Endodermal cell (in vitro differentiated cells): Measurements from ENCODE around the gene DYNC2LI1. TPM values are rescaled to one million over a fixed set of nuclear protein-coding genes. Genes with fewer than 3 reads are reported as not detected.

Source experiments
- DNase-seq: peaks from one replicate; pipeline ENCODE4 v3.0.0-alpha.2; 2017
- H3K27ac ChIP-seq: 2 replicates; pipeline ENCODE4 v1.5.1; 2013; ENCODE audit warnings: mild to moderate bottlenecking, low read depth, low read length, moderate library complexity
- H3K27me3 ChIP-seq: 2 replicates; pipeline ENCODE4 v1.6.1; 2013; ENCODE audit warnings: mild to moderate bottlenecking, low read length, moderate library complexity; ENCODE audit not compliant: insufficient read depth, control insufficient read depth, poor library complexity, severe bottlenecking
- H3K36me3 ChIP-seq: 2 replicates; pipeline ENCODE4 v1.7.0; 2013; ENCODE audit warnings: mild to moderate bottlenecking, low read length, moderate library complexity; ENCODE audit not compliant: control insufficient read depth, insufficient read depth
- H3K4me1 ChIP-seq: one replicate; pipeline ENCODE4 v1.7.0; 2013; ENCODE audit warnings: low read length; ENCODE audit not compliant: control insufficient read depth, insufficient read depth
- H3K4me3 ChIP-seq: 2 replicates; pipeline ENCODE4 v1.5.1; 2013; ENCODE audit warnings: mild to moderate bottlenecking, low read length, moderate library complexity
- H3K9ac ChIP-seq: 2 replicates; pipeline ENCODE4 v1.6.1; 2013; ENCODE audit warnings: mild to moderate bottlenecking, low read length, moderate library complexity; ENCODE audit not compliant: poor library complexity, severe bottlenecking; ENCODE audit errors: extremely low read depth
- H3K9me3 ChIP-seq: 2 replicates; pipeline ENCODE4 v1.6.1; 2013; ENCODE audit warnings: mild to moderate bottlenecking, low read length, moderate library complexity; ENCODE audit not compliant: control insufficient read depth
- H3K27ac Mint-ChIP-seq: 2 replicates; pipeline ENCODE4 v1.8.0; 2020; ENCODE audit warnings: mixed read lengths
- H3K27me3 Mint-ChIP-seq: 2 replicates; pipeline ENCODE4 v1.8.0; 2021; ENCODE audit warnings: mild to moderate bottlenecking, mixed read lengths; ENCODE audit not compliant: insufficient read depth
- H3K36me3 Mint-ChIP-seq: 2 replicates; pipeline ENCODE4 v1.8.0; 2020; ENCODE audit warnings: low read depth, mixed read lengths
- H3K4me1 Mint-ChIP-seq: 2 replicates; pipeline ENCODE4 v1.8.0; 2020; ENCODE audit warnings: mixed read lengths
- H3K4me3 Mint-ChIP-seq: 2 replicates; pipeline ENCODE4 v1.8.0; 2020; ENCODE audit warnings: mild to moderate bottlenecking, moderate library complexity, mixed read lengths
- H3K9me3 Mint-ChIP-seq: 2 replicates; pipeline ENCODE4 v1.8.0; 2020; ENCODE audit warnings: mild to moderate bottlenecking, mixed read lengths
- WGBS, 2 experiments: methylation state at CpG; one replicate each; pipeline versions ENCODE4 v1.1.5 to v1.1.7; 2013; ENCODE audit warnings: missing lambda C conversion rate in 2 of 2, mixed read lengths in 1 of 2; ENCODE audit not compliant: insufficient coverage in 1 of 2, insufficient read length in 1 of 2; 5-methylcytosine and 5-hydroxymethylcytosine counted together
- total RNA-seq, 2 donors: library from RNA; stranded (reverse); fragmentation: NEBNext Ultra II Directional in 1 of 2; extraction: Animal tissue kit (Norgen Biotek cat#: 25700) in 1 of 2; gene quantifications; 2 replicates in 1 of 2; 3 replicates in 1 of 2; pipeline ENCODE4 v1.2.1, GENCODE V29; 2021
- TF ChIP-seq, protein P1 (sequence below): fragments of 200-600 bp; sonication (generic); conservative IDR thresholded peaks from 2 replicates; pipeline ENCODE4 v1.5.0; 2021; ENCODE audit warnings: antibody characterized with exemption, mild to moderate bottlenecking

Gene DYNC2LI1
- total RNA-seq, 2 donors from 2014 or later: 17.1 to 39.7 TPM

DNA sequence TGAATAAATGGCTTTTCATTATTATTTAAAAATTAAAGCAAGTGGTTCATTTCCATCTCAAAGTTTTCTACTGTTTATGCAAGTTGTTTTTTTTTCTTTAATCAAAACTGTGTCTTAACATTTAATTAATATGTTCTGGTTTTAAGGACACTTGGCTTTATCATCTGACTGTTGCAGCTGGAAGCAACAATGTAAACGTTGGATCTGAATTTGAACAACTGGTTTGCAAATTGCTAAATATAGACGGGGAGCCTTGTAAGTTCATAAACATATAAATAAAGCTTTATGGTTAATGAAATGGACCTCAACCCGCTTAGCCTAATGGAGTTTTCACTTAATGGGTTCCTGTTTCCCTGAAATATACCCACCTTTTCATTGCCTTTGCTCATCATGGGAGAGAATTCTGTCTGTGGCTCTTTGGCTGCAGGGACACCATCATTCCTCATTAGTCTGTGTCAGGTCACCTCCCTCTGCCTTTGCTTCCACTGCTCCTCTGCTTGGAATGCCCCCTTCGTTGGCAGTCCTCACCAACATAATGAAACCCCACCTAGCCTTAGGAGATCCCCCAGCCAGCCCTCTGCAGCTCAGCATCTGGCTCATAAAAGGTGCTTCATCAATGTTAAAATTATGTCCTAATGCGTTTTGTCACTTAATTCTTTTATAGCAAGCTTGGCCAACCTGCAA, 44.2 kb upstream of the DYNC2LI1 start:
- no peak overlapping the region for H3K4me3 Mint-ChIP-seq
- Histone ChIP-seq H3K27ac (no peak overlapping the region), H3K4me3 (no peak overlapping the region), H3K9ac (no peak overlapping the region), H3K27me3 (no peaks in the 10 kb centered on the region), H3K4me1 (no peaks in the 10 kb centered on the region), H3K9me3 (no peaks in the 10 kb centered on the region), H3K36me3 (no peaks in the 10 kb centered on the region)
- no peak overlapping the region for H3K27ac Mint-ChIP-seq
- H3K9me3 Mint-ChIP-seq: no peaks in the 10 kb centered on the region
- H3K4me1 Mint-ChIP-seq: peaks cover 11% of the 10 kb centered on the region
- no peak for DNase-seq
- WGBS, 2 experiments: 55 to 78% methylated on average over 1 to 5 of the region's 5 CpGs
- H3K27me3 Mint-ChIP-seq: no peaks in the 10 kb centered on the region
- TF ChIP-seq, protein P1, sequence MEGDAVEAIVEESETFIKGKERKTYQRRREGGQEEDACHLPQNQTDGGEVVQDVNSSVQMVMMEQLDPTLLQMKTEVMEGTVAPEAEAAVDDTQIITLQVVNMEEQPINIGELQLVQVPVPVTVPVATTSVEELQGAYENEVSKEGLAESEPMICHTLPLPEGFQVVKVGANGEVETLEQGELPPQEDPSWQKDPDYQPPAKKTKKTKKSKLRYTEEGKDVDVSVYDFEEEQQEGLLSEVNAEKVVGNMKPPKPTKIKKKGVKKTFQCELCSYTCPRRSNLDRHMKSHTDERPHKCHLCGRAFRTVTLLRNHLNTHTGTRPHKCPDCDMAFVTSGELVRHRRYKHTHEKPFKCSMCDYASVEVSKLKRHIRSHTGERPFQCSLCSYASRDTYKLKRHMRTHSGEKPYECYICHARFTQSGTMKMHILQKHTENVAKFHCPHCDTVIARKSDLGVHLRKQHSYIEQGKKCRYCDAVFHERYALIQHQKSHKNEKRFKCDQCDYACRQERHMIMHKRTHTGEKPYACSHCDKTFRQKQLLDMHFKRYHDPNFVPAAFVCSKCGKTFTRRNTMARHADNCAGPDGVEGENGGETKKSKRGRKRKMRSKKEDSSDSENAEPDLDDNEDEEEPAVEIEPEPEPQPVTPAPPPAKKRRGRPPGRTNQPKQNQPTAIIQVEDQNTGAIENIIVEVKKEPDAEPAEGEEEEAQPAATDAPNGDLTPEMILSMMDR: no peak
- no peaks in the 10 kb centered on the region for H3K36me3 Mint-ChIP-seq

DNA sequence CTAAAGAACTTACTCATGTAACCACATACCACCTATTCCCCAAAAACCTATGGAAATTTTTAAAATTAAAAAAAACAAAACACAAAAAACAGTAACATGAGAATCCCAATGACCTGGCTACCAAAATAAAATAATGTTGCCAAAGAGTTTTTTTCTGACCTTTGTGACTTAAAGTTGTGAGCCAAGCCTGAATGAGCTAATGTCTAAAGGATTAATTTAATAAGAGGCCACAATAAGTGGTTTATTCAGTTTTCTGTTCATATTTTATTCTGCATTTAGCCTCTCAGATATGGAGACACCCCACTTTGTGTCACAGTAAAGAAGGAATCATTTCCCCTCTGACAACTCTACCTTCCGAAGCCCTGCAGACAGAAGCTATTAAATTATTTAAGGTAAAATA, 42.6 kb upstream of the DYNC2LI1 start:
- no peaks in the 10 kb centered on the region for H3K27me3 Mint-ChIP-seq
- no peak overlapping the region for H3K27ac ChIP-seq
- no peak overlapping the region for H3K4me3 ChIP-seq
- no peaks in the 10 kb centered on the region for H3K9me3 Mint-ChIP-seq
- no peaks in the 10 kb centered on the region for H3K27me3 ChIP-seq
- H3K27ac Mint-ChIP-seq: no peak overlapping the region
- H3K4me1 ChIP-seq: no peaks in the 10 kb centered on the region
- no peaks in the 10 kb centered on the region for H3K9me3 ChIP-seq
- H3K4me1 Mint-ChIP-seq: peaks cover 3% of the 10 kb centered on the region
- H3K4me3 Mint-ChIP-seq: no peak overlapping the region
- TF ChIP-seq, protein P1: no peak
- no peak for DNase-seq
- H3K36me3 Mint-ChIP-seq: no peaks in the 10 kb centered on the region
- H3K36me3 ChIP-seq: no peaks in the 10 kb centered on the region
- WGBS, 2 experiments: no CpG with 5 or more reads among the region's 1 CpG
- no peak overlapping the region for H3K9ac ChIP-seq

DNA sequence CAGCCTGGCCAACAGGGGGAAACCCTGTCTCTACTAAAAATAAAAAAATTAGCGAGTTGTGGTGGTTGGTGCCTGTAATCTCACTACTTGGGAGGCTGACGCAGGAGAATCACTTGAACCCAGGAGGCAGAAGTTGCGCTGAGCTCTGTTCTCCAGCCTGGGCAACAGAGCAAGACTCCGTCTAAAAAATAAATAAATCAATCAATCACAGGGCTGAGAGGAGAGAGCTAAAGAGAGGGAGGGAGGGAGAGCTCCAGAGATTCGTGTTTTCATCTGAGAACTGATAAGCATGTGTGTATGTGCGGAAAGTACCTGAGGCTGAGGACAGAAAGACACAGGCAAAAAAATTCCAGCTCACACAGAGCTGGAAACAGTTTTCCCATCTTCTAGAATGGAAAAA, 37.2 kb upstream of the DYNC2LI1 start:
- Histone ChIP-seq H3K9ac (no peak overlapping the region), H3K4me1 (no peaks in the 10 kb centered on the region), H3K27me3 (no peaks in the 10 kb centered on the region), H3K27ac (no peak overlapping the region), H3K36me3 (no peaks in the 10 kb centered on the region), H3K4me3 (no peak overlapping the region), H3K9me3 (no peaks in the 10 kb centered on the region)
- H3K36me3 Mint-ChIP-seq: no peaks in the 10 kb centered on the region
- no peaks in the 10 kb centered on the region for H3K4me1 Mint-ChIP-seq
- WGBS, 2 experiments: 97 to 100% methylated on average over 4 to 6 of the region's 6 CpGs
- H3K27me3 Mint-ChIP-seq: no peaks in the 10 kb centered on the region
- TF ChIP-seq, protein P1: no peak
- no peak overlapping the region for H3K27ac Mint-ChIP-seq
- no peak for DNase-seq
- no peak overlapping the region for H3K4me3 Mint-ChIP-seq
- no peaks in the 10 kb centered on the region for H3K9me3 Mint-ChIP-seq
